ENCODE data around the gene ABCA1.
"Not testable (repeated sequence)": the region's sequence is repeated elsewhere in the genome, so short reads cannot be mapped to it uniquely, and the experiment has no call there.

The ABCA1 gene

GRCh38 chr9:104905153-104905901 lies 22.6 kb downstream of the ABCA1 start:
- DNase-seq (ENCODE audit: low read depth in 2 of 2), result no peak

GRCh38 chr9:104903609-104904008 lies 24.3 kb downstream of the ABCA1 start:
- no peak for DNase-seq (ENCODE audit: low read depth in 2 of 2)

- DNase-seq (ENCODE audit: low read depth in 2 of 2), result no peak
Measured at GRCh38 chr9:104900871-104901270, 27.1 kb downstream of the ABCA1 start.

- no peak for DNase-seq (ENCODE audit: low read depth in 2 of 2)
Measured at GRCh38 chr9:104900324-104900723, 27.6 kb downstream of the ABCA1 start.

- DNase-seq (ENCODE audit: low read depth in 2 of 2), result no peak
Measured at GRCh38 chr9:104899759-104900247, 28.2 kb downstream of the ABCA1 start.

GRCh38 chr9:104898376-104898775 lies 29.6 kb downstream of the ABCA1 start:
- not testable (repeated sequence) for DNase-seq (ENCODE audit: low read depth in 2 of 2)

GRCh38 chr9:104896131-104896530 lies 31.8 kb downstream of the ABCA1 start:
- DNase-seq (ENCODE audit: low read depth in 2 of 2), result no peak

- DNase-seq (ENCODE audit: low read depth in 2 of 2), result no peak
Measured at GRCh38 chr9:104895572-104895971, 32.4 kb downstream of the ABCA1 start.

- DNase-seq (ENCODE audit: low read depth in 2 of 2), result no peak
Measured at GRCh38 chr9:104892701-104893100, 35.3 kb downstream of the ABCA1 start.

- no peak for DNase-seq (ENCODE audit: low read depth in 2 of 2)
Measured at GRCh38 chr9:104890433-104890770, 37.6 kb downstream of the ABCA1 start.

GRCh38 chr9:104885818-104886709 lies 41.9 kb downstream of the ABCA1 start:
- DNase-seq (ENCODE audit: low read depth in 2 of 2), result no peak

- no peak for DNase-seq (ENCODE audit: low read depth in 2 of 2)
Measured at GRCh38 chr9:104883169-104883568, 44.8 kb downstream of the ABCA1 start.

GRCh38 chr9:104882566-104882965 lies 45.4 kb downstream of the ABCA1 start:
- DNase-seq (ENCODE audit: low read depth in 2 of 2), result no peak

- DNase-seq (ENCODE audit: low read depth in 2 of 2), result no peak
Measured at GRCh38 chr9:104882086-104882485, 45.9 kb downstream of the ABCA1 start.

GRCh38 chr9:104879555-104880309 lies 48.2 kb downstream of the ABCA1 start:
- no peak for DNase-seq (ENCODE audit: low read depth in 2 of 2)

- DNase-seq (ENCODE audit: low read depth in 2 of 2), result no peak
Measured at GRCh38 chr9:104876587-104876986, 51.4 kb downstream of the ABCA1 start.

- DNase-seq (ENCODE audit: low read depth in 2 of 2), result no peak
Measured at GRCh38 chr9:104875897-104876296, 52.1 kb downstream of the ABCA1 start.

- DNase-seq (ENCODE audit: low read depth in 2 of 2), result no peak
Measured at GRCh38 chr9:104875320-104875719, 52.6 kb downstream of the ABCA1 start.

- no peak for DNase-seq (ENCODE audit: low read depth in 2 of 2)
Measured at GRCh38 chr9:104873489-104873850, 54.5 kb downstream of the ABCA1 start.

GRCh38 chr9:104872656-104873488 lies 55.1 kb downstream of the ABCA1 start:
- no peak for DNase-seq (ENCODE audit: low read depth in 2 of 2)

- DNase-seq (ENCODE audit: low read depth in 2 of 2), result no peak
Measured at GRCh38 chr9:104871961-104872527, 55.9 kb downstream of the ABCA1 start.

All from stimulated activated CD4-positive, alpha-beta T cell treated with anti-CD3 and anti-CD28 coated beads, Interleukin-15, amount 100 ng/mL, for 48 hours (primary cell).